Stimulated activated CD8-positive, alpha-beta memory T cell treated with anti-CD3 and anti-CD28 coated beads, Interleukin-15, amount 100 ng/mL, for 1 hour (primary cell): ENCODE data around the gene RNASE4.

Source experiments
- DNase-seq: peaks from one replicate; pipeline ENCODE4 v3.0.0-alpha.2; 2020; ENCODE audit warnings: low read depth

RNASE4 gene

GRCh38 chr14:20745571-20746358, 61.4 kb downstream of the RNASE4 start, which contains the start of gene EDDM3A:
Gene EDDM3A, plus strand, starts transcription at chr14:20745887. Its CDS starts 1,694 bp downstream, at chr14:20747581.
- DNase-seq = no peak

GRCh38 chr14:20746566-20746965, 62.2 kb downstream of the RNASE4 start:
- no peak for DNase-seq

GRCh38 chr14:20748439-20748838, 64.1 kb downstream of the RNASE4 start:
- DNase-seq = no peak

- no peak for DNase-seq
These were observed 65.8 kb downstream of the RNASE4 start for GRCh38 chr14:20750194-20750593.
